Osteoblast (primary cell): Measurements from ENCODE around the gene MSX1. TPM values are rescaled to one million over a fixed set of nuclear protein-coding genes. Genes with fewer than 3 reads are reported as not detected.

Experiments
- DNase-seq: peaks from one replicate; pipeline ENCODE4 v3.0.0; 2011; ENCODE audit warnings: low spot score, mixed read lengths; ENCODE audit not compliant: insufficient read length; ENCODE audit errors: missing footprints
- H2AFZ ChIP-seq: 2 replicates; pipeline ENCODE4 v1.6.0; 2011; ENCODE audit warnings: mild to moderate bottlenecking, low read length
- H3K27ac ChIP-seq: 2 replicates; pipeline ENCODE4 v1.5.1; 2011; ENCODE audit warnings: mild to moderate bottlenecking, low read depth, low read length, moderate library complexity
- H3K27me3 ChIP-seq: 2 replicates; pipeline ENCODE4 v1.6.0; 2012; ENCODE audit warnings: mild to moderate bottlenecking, control low read depth, inconsistent platforms, low read length, moderate library complexity; ENCODE audit not compliant: insufficient read depth
- H3K36me3 ChIP-seq: 2 replicates; pipeline ENCODE4 v1.5.1; 2011; ENCODE audit warnings: mild to moderate bottlenecking, low read length, control low read depth, moderate library complexity; ENCODE audit not compliant: insufficient read depth
- H3K4me1 ChIP-seq: 2 replicates; pipeline ENCODE4 v1.5.1; 2011; ENCODE audit warnings: mild to moderate bottlenecking, low read length, control low read depth, moderate library complexity; ENCODE audit not compliant: insufficient read depth
- H3K4me2 ChIP-seq: 2 replicates; pipeline ENCODE4 v1.6.0; 2011; ENCODE audit warnings: mild to moderate bottlenecking, low read length; ENCODE audit not compliant: insufficient read depth
- H3K4me3 ChIP-seq: fragments of 200-600 bp; sonication (generic); 3 replicates; pipeline ENCODE4 v1.5.1; 2012; ENCODE audit warnings: mild to moderate bottlenecking, low read length, inconsistent platforms; ENCODE audit not compliant: insufficient read depth
- H3K79me2 ChIP-seq: 2 replicates; pipeline ENCODE4 v1.6.0; 2012; ENCODE audit warnings: mild to moderate bottlenecking, low read length, control low read depth, inconsistent platforms; ENCODE audit not compliant: insufficient read depth
- H3K9me3 ChIP-seq: 2 replicates; pipeline ENCODE4 v1.5.1; 2011; ENCODE audit warnings: low read depth, low read length, control low read depth
- H4K20me1 ChIP-seq: 2 replicates; pipeline ENCODE4 v1.6.0; 2012; ENCODE audit warnings: mild to moderate bottlenecking, low read length, control low read depth; ENCODE audit not compliant: insufficient read depth
- CTCF ChIP-seq: IDR thresholded peaks from 2 replicates; pipeline ENCODE4 v1.5.1; 2011; ENCODE audit warnings: mild to moderate bottlenecking, low read depth, low read length, moderate library complexity; ENCODE audit errors: extremely low read depth
- total RNA-seq: library from RNA; depleted of rRNA; stranded (reverse); fragments of >200 nt; gene quantifications from 2 replicates; pipeline ENCODE4 v1.2.3, GENCODE V29; 2012

The MSX1 gene
- total RNA-seq, 1 donor, result 2.9 TPM

DNA sequence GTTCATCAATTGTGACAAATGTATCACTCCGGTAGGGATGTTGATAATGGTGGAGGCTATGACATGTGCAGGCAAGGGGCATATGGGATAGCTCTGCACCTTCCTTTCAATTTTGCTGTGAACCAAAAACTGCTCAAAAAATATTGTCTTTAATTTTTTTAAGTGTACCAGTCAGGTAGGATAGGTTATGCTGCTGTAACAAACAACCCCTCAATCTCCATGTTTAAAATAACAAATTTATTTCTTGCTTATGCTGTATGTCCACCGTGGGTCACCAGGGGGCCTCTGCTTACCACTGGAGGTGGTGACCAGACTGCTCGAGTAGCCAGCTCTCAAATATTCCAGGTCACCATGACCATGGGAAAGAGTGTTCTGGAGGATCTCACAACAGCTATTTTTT lies 23.4 kb upstream of the MSX1 start:
- H3K79me2 ChIP-seq, result no peaks in the 10 kb centered on the region
- no peak overlapping the region for H3K27ac ChIP-seq
- H3K4me3 ChIP-seq, result no peak overlapping the region
- no peaks in the 10 kb centered on the region for H3K36me3 ChIP-seq
- no peaks in the 10 kb centered on the region for H3K27me3 ChIP-seq
- H3K4me2 ChIP-seq, result no peak overlapping the region
- H3K4me1 ChIP-seq, result no peaks in the 10 kb centered on the region
- H2AFZ ChIP-seq, result no peak overlapping the region
- no peak for TF ChIP-seq CTCF
- H4K20me1 ChIP-seq, result no peaks in the 10 kb centered on the region
- DNase-seq, result no peak
- H3K9me3 ChIP-seq, result no peaks in the 10 kb centered on the region

DNA sequence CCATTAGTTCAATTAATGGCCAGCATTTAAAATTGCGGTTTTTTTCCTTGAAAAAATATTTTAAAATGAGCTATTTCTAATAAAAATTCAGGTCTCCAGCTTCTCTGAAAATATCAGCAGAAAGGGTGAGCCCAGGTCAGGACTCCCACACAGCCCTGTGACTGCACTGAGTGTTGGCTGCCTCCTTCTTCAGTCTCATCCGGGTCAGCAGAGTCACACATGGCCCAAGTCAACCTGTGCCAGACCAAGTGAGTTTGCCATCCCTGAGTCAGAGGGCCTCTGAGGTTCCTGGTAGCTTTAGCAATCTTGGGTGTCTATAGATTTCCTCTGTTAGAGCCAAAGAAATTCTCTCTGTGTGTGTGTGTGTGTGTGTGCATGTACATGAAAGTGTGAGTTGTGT lies 22.1 kb upstream of the MSX1 start:
- Histone ChIP-seq H3K9me3 (no peaks in the 10 kb centered on the region), H3K4me2 (no peak overlapping the region), H3K4me3 (no peak overlapping the region), H3K79me2 (no peaks in the 10 kb centered on the region), H2AFZ (no peak overlapping the region), H3K27me3 (no peaks in the 10 kb centered on the region), H4K20me1 (no peaks in the 10 kb centered on the region), H3K27ac (no peak overlapping the region), H3K4me1 (no peaks in the 10 kb centered on the region), H3K36me3 (no peaks in the 10 kb centered on the region)
- TF ChIP-seq CTCF, result no peak
- DNase-seq, result no peak

DNA sequence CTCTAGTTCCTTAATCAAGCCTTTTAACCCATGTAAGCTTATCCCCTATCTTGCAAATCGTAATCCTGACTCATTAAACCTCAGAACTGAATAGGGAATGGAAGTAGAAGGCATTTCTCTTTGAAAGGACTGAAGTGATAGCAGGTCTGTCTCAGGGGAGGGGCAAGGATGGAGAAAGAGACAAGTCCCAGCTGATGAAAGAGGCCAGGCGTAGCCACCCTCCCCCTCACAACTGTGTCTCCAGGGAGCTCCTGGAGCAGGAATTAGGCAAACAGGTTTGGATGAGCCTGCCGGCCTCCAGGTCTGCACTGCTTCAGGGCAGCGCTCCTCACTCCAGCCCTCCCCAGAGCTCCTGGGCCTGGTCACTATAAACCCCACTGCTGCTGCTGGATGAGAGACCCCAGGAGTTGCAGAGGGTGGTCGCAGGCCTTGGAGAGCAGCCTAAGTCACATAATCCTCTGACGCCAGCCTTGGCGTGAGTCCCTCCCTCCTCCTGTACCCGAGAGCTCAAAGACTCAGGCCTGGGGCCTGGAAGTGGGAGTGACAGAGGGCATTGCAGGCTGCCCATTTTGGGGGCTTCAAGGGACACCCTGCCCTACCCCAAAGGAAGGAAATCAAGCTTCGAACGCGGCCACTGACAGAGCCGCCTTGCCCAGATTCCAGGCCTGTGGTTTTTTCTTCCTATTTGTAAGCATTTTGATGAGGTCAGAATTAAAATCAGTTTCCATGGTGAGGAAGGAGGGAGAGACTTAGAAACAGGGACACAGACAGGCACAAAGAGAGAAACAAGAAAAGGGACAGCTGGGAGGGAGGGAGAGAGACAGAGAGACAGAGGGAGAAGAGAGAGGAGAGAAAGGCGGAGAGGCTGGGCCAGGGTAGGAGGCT lies 21.2 kb upstream of the MSX1 start:
- TF ChIP-seq CTCF, result no peak
- H4K20me1 ChIP-seq, result no peaks in the 10 kb centered on the region
- no peak overlapping the region for H3K4me3 ChIP-seq
- H3K36me3 ChIP-seq, result no peaks in the 10 kb centered on the region
- no peaks in the 10 kb centered on the region for H3K9me3 ChIP-seq
- no peak for DNase-seq
- no peaks in the 10 kb centered on the region for H3K79me2 ChIP-seq
- no peak overlapping the region for H3K27ac ChIP-seq
- H3K4me2 ChIP-seq, result no peak overlapping the region
- H2AFZ ChIP-seq, result no peak overlapping the region
- no peaks in the 10 kb centered on the region for H3K27me3 ChIP-seq
- no peaks in the 10 kb centered on the region for H3K4me1 ChIP-seq

DNA sequence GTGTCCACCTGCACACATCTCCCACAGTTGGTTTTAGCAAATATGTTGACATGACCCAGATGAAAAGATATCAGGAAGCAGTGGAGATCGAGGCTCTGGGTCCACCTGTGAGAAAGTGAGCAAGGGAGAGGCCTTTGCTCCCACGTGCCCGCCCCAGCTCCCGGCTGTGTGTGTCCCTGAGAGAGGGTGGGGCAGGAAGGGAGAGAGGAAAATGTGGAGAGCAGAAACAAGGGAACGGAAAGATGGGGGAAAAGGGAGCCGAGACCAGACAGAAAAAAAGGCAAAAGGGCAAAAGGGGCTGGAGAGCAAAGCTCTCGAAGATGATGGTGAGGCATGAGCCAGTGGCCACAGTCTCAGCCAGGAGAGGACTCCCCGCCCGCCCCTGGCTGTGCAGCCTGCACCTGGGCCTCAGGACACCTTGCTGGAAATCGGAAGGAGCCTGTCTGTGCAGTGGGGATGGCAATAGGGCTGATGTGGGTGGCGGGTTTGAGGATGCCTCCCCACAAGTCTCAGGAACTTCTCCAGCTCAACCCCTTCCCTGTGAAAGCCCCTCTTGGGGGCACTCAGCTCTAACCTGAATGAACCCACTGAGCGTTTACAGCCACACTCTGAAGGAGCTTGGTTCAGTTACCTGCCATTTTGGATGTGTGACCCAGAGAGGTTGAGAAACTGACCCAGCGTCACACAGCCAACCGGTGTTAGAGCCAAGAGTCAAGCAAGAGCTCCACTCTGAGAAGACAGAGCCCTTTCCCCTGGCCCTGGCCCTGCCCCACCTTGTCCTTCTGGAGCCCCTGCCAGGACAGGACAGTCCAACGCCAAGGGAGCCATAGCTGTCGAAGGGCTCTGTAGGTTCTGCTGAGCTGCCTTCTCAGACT lies 20.3 kb upstream of the MSX1 start:
- H2AFZ ChIP-seq, result no peak overlapping the region

More for the DNA sequence above, 20.3 kb upstream of the MSX1 start:
- Histone ChIP-seq H3K9me3 (no peaks in the 10 kb centered on the region), H3K79me2 (no peaks in the 10 kb centered on the region), H3K4me3 (no peak overlapping the region), H4K20me1 (no peaks in the 10 kb centered on the region), H3K27me3 (no peaks in the 10 kb centered on the region), H3K27ac (no peak overlapping the region), H3K4me2 (no peak overlapping the region), H3K4me1 (no peaks in the 10 kb centered on the region), H3K36me3 (no peaks in the 10 kb centered on the region)
- no peak for TF ChIP-seq CTCF
- DNase-seq, result no peak
